ENCODE results near the gene PREX1. TPM values are rescaled to one million over a fixed set of nuclear protein-coding genes. Genes with fewer than 3 reads are reported as not detected.

The PREX1 gene
- total and polyA plus RNA-seq, 2 of the 4 experiments (the other 2 are of a cell fraction), result 0.67 to 0.72 TPM

DNA sequence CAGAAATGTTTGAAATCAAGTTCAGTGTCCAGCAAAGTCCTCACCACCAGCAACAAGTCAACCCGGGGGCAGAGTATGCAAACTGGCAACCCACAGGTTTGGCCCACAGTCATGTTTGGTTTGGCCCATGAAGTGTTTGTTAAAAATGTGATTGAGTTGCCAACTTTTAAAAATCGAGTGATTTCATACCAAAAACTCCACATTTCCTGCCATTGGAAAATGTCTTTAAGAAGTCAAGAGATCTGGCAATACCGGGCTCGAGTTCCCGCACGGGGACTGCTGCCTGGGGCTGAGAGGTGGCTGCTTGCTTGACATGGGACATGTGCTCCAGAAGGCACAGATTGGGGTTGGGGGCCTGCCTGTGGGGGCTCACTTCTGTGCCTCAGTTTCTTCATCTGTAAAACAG lies 36.1 kb downstream of the PREX1 start:
- H2BK5ac ChIP-seq (ENCODE audit: low read depth, low read length, poor library complexity, severe bottlenecking), result no peak overlapping the region
- H3K4ac ChIP-seq (ENCODE audit: low read depth, low read length), result no peak overlapping the region
- H3K56ac ChIP-seq (ENCODE audit: extremely low read depth, insufficient read depth, low read length), result no peak overlapping the region
- H4K91ac ChIP-seq (ENCODE audit: insufficient read depth, low read depth, low read length), result no peak overlapping the region
- H4K20me1 ChIP-seq (ENCODE audit: insufficient read depth, low read length), result no peaks in the 10 kb centered on the region
- H2BK15ac ChIP-seq (ENCODE audit: low read depth, low read length), result no peak overlapping the region
- H2AK5ac ChIP-seq (ENCODE audit: low read depth, low read length), result no peak overlapping the region
- no peak overlapping the region for H3K23ac ChIP-seq (ENCODE audit: low read depth, low read length)
- ChIA-PET CTCF (no interaction called here), POLR2A (ENCODE audit: unreplicated experiment) (no interaction called here)
- dilution Hi-C loops (cut with HindIII; ENCODE audit: low sequenced_read_pairs, unreplicated experiment), result no loop called here
- intact Hi-C loops (cut with micrococcal nuclease), result no loop called here
- no peak overlapping the region for H3K18ac ChIP-seq (ENCODE audit: low read depth, low read length)
- H4K5ac ChIP-seq (ENCODE audit: low read depth, low read length), result no peak overlapping the region
- ATAC-seq (ENCODE audit: low read depth) (peak; percentile 38; the same call in 1 of the 2 replicates), DNase-seq (peak; percentile 32)
- no TSS peak for BruUV-seq (replicated peaks)
- no peak overlapping the region for H2AK9ac ChIP-seq (replicated peaks; ENCODE audit: low read depth, low read length, poor library complexity)
- no peak overlapping the region for H3K14ac ChIP-seq (replicated peaks; ENCODE audit: low read depth, low read length)
- peaks cover 11% of the 10 kb centered on the region; the same call in 1 of the 2 replicates for H3K27me3 ChIP-seq (ENCODE audit: control insufficient read depth, insufficient read depth, low read length)
- H3K4me3 ChIP-seq (ENCODE audit: insufficient read depth, low read depth, low read length), result no peak overlapping the region
- no peaks in the 10 kb centered on the region for H3K36me3 ChIP-seq (ENCODE audit: control insufficient read depth, insufficient read depth, low read length)
- H3K9ac ChIP-seq (ENCODE audit: low read depth, low read length), result no peak overlapping the region
- H2AFZ ChIP-seq (replicated peaks; ENCODE audit: low read length, poor library complexity), result no peak overlapping the region
- H2BK20ac ChIP-seq (ENCODE audit: low read depth, low read length), result no peak overlapping the region
- no peaks in the 10 kb centered on the region for H3K9me1 ChIP-seq (ENCODE audit: insufficient read depth, low read length)
- no peak overlapping the region for H4K8ac ChIP-seq (ENCODE audit: low read depth in 2 of 2, low read length in 2 of 2)
- in situ Hi-C loops (cut with MboI; ENCODE audit: low sequenced_read_pairs), result loop anchor here (25.0 kb wide), 1 partner anchor 96 kb away; no protein-coding TSS in a partner anchor
- H3K27ac ChIP-seq (ENCODE audit: insufficient read depth, low read length), result no peak overlapping the region
- no peak for TF ChIP-seq CHD1 (IDR thresholded peaks at IDR 0.05; ENCODE audit: low read depth, low read length)
- TF ChIP-seq NFE2L2 (IDR thresholded peaks at IDR 0.05; ENCODE audit: low read depth, low read length), result no peak
- TF ChIP-seq MAFK (IDR thresholded peaks at IDR 0.05; ENCODE audit: low read depth, low read length), result no peak
- no peak for TF ChIP-seq MAZ (IDR thresholded peaks at IDR 0.05; ENCODE audit: borderline replicate concordance, low read depth, low read length)
- TF ChIP-seq RAD21 (IDR thresholded peaks at IDR 0.05; ENCODE audit: low read length), result no peak
- TF ChIP-seq FOS (IDR thresholded peaks at IDR 0.05; ENCODE audit: low read depth, low read length), result no peak
- TF ChIP-seq, protein P1, sequence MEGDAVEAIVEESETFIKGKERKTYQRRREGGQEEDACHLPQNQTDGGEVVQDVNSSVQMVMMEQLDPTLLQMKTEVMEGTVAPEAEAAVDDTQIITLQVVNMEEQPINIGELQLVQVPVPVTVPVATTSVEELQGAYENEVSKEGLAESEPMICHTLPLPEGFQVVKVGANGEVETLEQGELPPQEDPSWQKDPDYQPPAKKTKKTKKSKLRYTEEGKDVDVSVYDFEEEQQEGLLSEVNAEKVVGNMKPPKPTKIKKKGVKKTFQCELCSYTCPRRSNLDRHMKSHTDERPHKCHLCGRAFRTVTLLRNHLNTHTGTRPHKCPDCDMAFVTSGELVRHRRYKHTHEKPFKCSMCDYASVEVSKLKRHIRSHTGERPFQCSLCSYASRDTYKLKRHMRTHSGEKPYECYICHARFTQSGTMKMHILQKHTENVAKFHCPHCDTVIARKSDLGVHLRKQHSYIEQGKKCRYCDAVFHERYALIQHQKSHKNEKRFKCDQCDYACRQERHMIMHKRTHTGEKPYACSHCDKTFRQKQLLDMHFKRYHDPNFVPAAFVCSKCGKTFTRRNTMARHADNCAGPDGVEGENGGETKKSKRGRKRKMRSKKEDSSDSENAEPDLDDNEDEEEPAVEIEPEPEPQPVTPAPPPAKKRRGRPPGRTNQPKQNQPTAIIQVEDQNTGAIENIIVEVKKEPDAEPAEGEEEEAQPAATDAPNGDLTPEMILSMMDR (conservative IDR thresholded peaks at IDR 0.05; ENCODE audit: low read depth, low read length), result no peak
- TF ChIP-seq RCOR1 (IDR thresholded peaks at IDR 0.05; ENCODE audit: insufficient replicate concordance, low read length), result no peak
- no peak for TF ChIP-seq CEBPB (IDR thresholded peaks at IDR 0.05; ENCODE audit: low read depth, low read length)
- TF ChIP-seq, protein P2, sequence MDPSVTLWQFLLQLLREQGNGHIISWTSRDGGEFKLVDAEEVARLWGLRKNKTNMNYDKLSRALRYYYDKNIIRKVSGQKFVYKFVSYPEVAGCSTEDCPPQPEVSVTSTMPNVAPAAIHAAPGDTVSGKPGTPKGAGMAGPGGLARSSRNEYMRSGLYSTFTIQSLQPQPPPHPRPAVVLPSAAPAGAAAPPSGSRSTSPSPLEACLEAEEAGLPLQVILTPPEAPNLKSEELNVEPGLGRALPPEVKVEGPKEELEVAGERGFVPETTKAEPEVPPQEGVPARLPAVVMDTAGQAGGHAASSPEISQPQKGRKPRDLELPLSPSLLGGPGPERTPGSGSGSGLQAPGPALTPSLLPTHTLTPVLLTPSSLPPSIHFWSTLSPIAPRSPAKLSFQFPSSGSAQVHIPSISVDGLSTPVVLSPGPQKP (IDR thresholded peaks at IDR 0.05; ENCODE audit: borderline replicate concordance, low read depth, low read length), result no peak
- no peak for TF ChIP-seq SMC3 (IDR thresholded peaks at IDR 0.05; ENCODE audit: low read depth, low read length)
- TF ChIP-seq BHLHE40 (IDR thresholded peaks at IDR 0.05; ENCODE audit: low read depth, low read length), result no peak
- TF ChIP-seq, protein P3, sequence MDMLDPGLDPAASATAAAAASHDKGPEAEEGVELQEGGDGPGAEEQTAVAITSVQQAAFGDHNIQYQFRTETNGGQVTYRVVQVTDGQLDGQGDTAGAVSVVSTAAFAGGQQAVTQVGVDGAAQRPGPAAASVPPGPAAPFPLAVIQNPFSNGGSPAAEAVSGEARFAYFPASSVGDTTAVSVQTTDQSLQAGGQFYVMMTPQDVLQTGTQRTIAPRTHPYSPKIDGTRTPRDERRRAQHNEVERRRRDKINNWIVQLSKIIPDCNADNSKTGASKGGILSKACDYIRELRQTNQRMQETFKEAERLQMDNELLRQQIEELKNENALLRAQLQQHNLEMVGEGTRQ (IDR thresholded peaks at IDR 0.05; ENCODE audit: low read depth, low read length), result no peak
- no peak for TF ChIP-seq POLR2A (IDR thresholded peaks at IDR 0.05; ENCODE audit: low read depth, low read length)
- no peak for TF ChIP-seq RFX5 (IDR thresholded peaks at IDR 0.05; ENCODE audit: low read depth, low read length)
- TF ChIP-seq MXI1 (IDR thresholded peaks at IDR 0.05; ENCODE audit: borderline replicate concordance, low read depth, low read length), result no peak
- H3K4me1 ChIP-seq (ENCODE audit: control insufficient read depth, insufficient read depth, low read length), result peaks cover 2% of the 10 kb centered on the region; the same call in 1 of the 2 replicates
- no peak overlapping the region for H2BK120ac ChIP-seq (ENCODE audit: low read depth, low read length)
- no peak overlapping the region for H3K4me2 ChIP-seq (ENCODE audit: low read depth, low read length)
- H3K79me1 ChIP-seq (ENCODE audit: low read depth in 1 of 2, low read length in 2 of 2), result no peaks in the 10 kb centered on the region
- WGBS, 2 experiments (ENCODE audit: extremely low coverage in 2 of 2, insufficient read length in 1 of 2), result no CpG with 5 or more reads among the region's 6 CpGs
- no peaks in the 10 kb centered on the region for H3K9me3 ChIP-seq (ENCODE audit: control insufficient read depth, insufficient read depth, low read length)
